Liver (tissue), 3 donors: ENCODE results near the gene FAM13A.
A peak's percentile ranks its signal among the peaks of the same experiment; 100 is the strongest.

Experiments
- CTCF ChIP-seq: fragments of 150-350 bp; IDR thresholded peaks from 2 replicates; pipeline ENCODE4 v1.5.1; 2017; ENCODE audit warnings: improper control_type of control experiment, low read depth, low read length; ENCODE audit not compliant: missing input control
- FOXA1 ChIP-seq: IDR thresholded peaks from 2 replicates; pipeline ENCODE4 v1.6.1; 2016; ENCODE audit warnings: antibody characterized with exemption
- GABPA ChIP-seq, 2 donors: IDR thresholded peaks in 1 of 2; conservative IDR thresholded peaks in 1 of 2; 2 replicates each; pipeline ENCODE4 v1.6.1; 2016; ENCODE audit warnings: antibody characterized with exemption in 2 of 2, mild to moderate bottlenecking in 1 of 2, moderate library complexity in 1 of 2
- HNF4A ChIP-seq, 2 donors: conservative IDR thresholded peaks; 2 replicates each; pipeline ENCODE4 v1.6.1; 2016; ENCODE audit warnings: antibody characterized with exemption in 2 of 2, mild to moderate bottlenecking in 2 of 2
- MAX ChIP-seq: IDR thresholded peaks from 2 replicates; pipeline ENCODE4 v1.6.1; 2016; ENCODE audit warnings: antibody characterized with exemption
- NR2F2 ChIP-seq: IDR thresholded peaks from 2 replicates; pipeline ENCODE4 v1.6.1; 2016; ENCODE audit warnings: antibody characterized with exemption
- REST ChIP-seq: IDR thresholded peaks from 2 replicates; pipeline ENCODE4 v1.6.1; 2016; ENCODE audit warnings: antibody characterized with exemption, mild to moderate bottlenecking
- SP1 ChIP-seq: IDR thresholded peaks from 2 replicates; pipeline ENCODE4 v1.6.1; 2018; ENCODE audit warnings: antibody characterized with exemption, mild to moderate bottlenecking
- TAF1 ChIP-seq: conservative IDR thresholded peaks from 2 replicates; pipeline ENCODE4 v1.6.1; 2016; ENCODE audit warnings: antibody characterized with exemption, mild to moderate bottlenecking
- YY1 ChIP-seq: IDR thresholded peaks from 2 replicates; pipeline ENCODE4 v1.6.1; 2016; ENCODE audit warnings: antibody characterized with exemption, mild to moderate bottlenecking
- donor health status: healthy.
- donor health status: healthy.

- TF ChIP-seq CTCF (no peak), GABPA (IDR thresholded peaks at IDR 0.05 in 1 of 2, conservative IDR thresholded peaks at IDR 0.05 in 1 of 2) (no peak), YY1 (no peak), FOXA1 (no peak), TAF1 (no peak), NR2F2 (no peak), MAX (no peak), HNF4A (conservative IDR thresholded peaks at IDR 0.05) (peak; percentile 21 to 69), REST (no peak), SP1 (peak; percentile 17)
These were observed 101.2 kb downstream of the FAM13A start for GRCh38 chr4:88955580-88956380.
